ENCODE measurements around the gene NXPH4.

- TF ChIP-seq POLR2AphosphoS5 (IDR thresholded peaks at IDR 0.05; ENCODE audit: borderline replicate concordance, low read depth, low read length) (no peak), EZH2 (IDR thresholded peaks at IDR 0.05) (no peak), FOXP2 (optimal IDR thresholded peaks at IDR 0.05; ENCODE audit: control extremely low read depth, extremely low read length, insufficient read depth) (no peak)
Observed at GRCh38 chr12:57196956-57197355, 19.6 kb upstream of the NXPH4 start.

Measured in SK-N-MC (cell line).